Heart right ventricle (tissue), 16 donors: Measurements from ENCODE around the gene MUC2. TPM values are rescaled to one million over a fixed set of nuclear protein-coding genes. Genes with fewer than 3 reads are reported as not detected.

ENCODE experiments used
- ATAC-seq, 8 donors: fragments of 200-7000 bp; cut with Tn5 transposase; one replicate each; pipeline ENCODE4 v1.9.1; 2020; ENCODE audit warnings: mild to moderate bottlenecking in 8 of 8, moderate library complexity in 8 of 8, moderate number of reproducible peaks in 1 of 8
- DNase-seq, 2 donors: peaks; one replicate each; pipeline ENCODE4 v3.0.0-alpha.2; 2020
- H3K27ac ChIP-seq, 10 donors: fragments of 200-600 bp; sonication (generic) in 2 of 10; one replicate each; pipeline versions ENCODE4 v1.5.0 to v1.8.0; 2020 to 2022; ENCODE audit warnings: mild to moderate bottlenecking in 3 of 10
- H3K27me3 ChIP-seq, 7 donors: fragments of 200-600 bp; one replicate each; pipeline ENCODE4 v1.8.0; 2021 to 2022; ENCODE audit warnings: mild to moderate bottlenecking in 2 of 7
- H3K36me3 ChIP-seq, 9 donors: fragments of 200-600 bp; sonication (generic) in 1 of 9; one replicate each; pipeline versions ENCODE4 v1.5.0 to v1.8.0; 2020 to 2022; ENCODE audit warnings: mild to moderate bottlenecking in 2 of 9
- H3K4me1 ChIP-seq, 9 donors: fragments of 200-600 bp; sonication (generic) in 1 of 9; one replicate each; pipeline versions ENCODE4 v1.5.0 to v1.8.0; 2020 to 2022; ENCODE audit warnings: mild to moderate bottlenecking in 4 of 9
- H3K4me3 ChIP-seq, 10 donors: fragments of 200-600 bp; sonication (generic) in 2 of 10; one replicate each; pipeline versions ENCODE4 v1.5.0 to v1.8.0; 2020 to 2022; ENCODE audit warnings: mild to moderate bottlenecking in 7 of 10, moderate library complexity in 2 of 10
- H3K9me3 ChIP-seq, 11 donors: fragments of 200-600 bp in 10 of 11; sonication (generic) in 2 of 11; one replicate each; pipeline versions ENCODE4 v1.5.0 to v1.8.0; 2013 to 2022; ENCODE audit warnings: mild to moderate bottlenecking in 2 of 11, control low read depth in 1 of 11, moderate library complexity in 1 of 11
- WGBS, 2 donors: extraction: QIAGEN DNeasy Blood & Tissue Kit; methylation state at CpG; one replicate each; pipeline ENCODE4 v1.1.7; 2013; ENCODE audit warnings: inconsistent platforms in 1 of 2; 5-methylcytosine and 5-hydroxymethylcytosine counted together
- intact Hi-C, 10 donors: fragments of 100-400 bp; cut with DNase I; formaldehyde crosslinking; loops; one replicate each; pipeline versions ENCODE4 v1.11.1 to v1.14.2; 2022
- polyA plus RNA-seq, 2 donors: library from polyadenylated mRNA; stranded (reverse); fragments of 200-250 nt; gene quantifications; one replicate each; pipeline ENCODE4 v1.2.3, GENCODE V29; 2013
- total RNA-seq, 10 donors: library from RNA; stranded (reverse); fragmentation: NEBNext Ultra II Directional in 3 of 10; extraction: Animal tissue kit (Norgen Biotek cat#: 25700) in 3 of 10; gene quantifications; one replicate each; pipeline versions ENCODE4 v1.2.1 to v1.2.4, GENCODE V29; 2021 to 2023
- TF ChIP-seq, protein P1 (sequence below), 9 donors: fragments of 200-600 bp; sonication (generic) in 2 of 9; IDR thresholded peaks; one replicate each; pipeline versions ENCODE4 v1.5.0 to v1.8.0; 2021 to 2022; ENCODE audit warnings: antibody characterized with exemption in 9 of 9, mild to moderate bottlenecking in 5 of 9, moderate library complexity in 1 of 9
- donor health status: Arrhythmogenic right ventricular cardiomyopathy.
- donor health status: ischemic (EF 13 %, LVEDD 7.1; RV severe dilation, severe dysfunction).
- donor health status: healthy with polysubstance abuse.
- donor health status: DM: no; HTN: yes; CAD: no.
- donor health status: DM: no; HTN: no; CAD: no.
- donor health status: ischemic (EF 25% LVEDD 6.9; RV normal size, moderate dysfunction).
- donor health status: ischemic (EF 25% LVEDD 5.7; RV mildly dilated, moderate dysfunction).
- donor health status: healthy.
- donor health status: DM: yes; HTN: yes; CAD: no.
- donor health status: Ischemic cardiomyopathy.
- donor health status: ischemic (EF 35%, LVEDD 5.7; RV mildly dilated, moderate dysfunction).
- donor health status: nonischemic (EF 11% LVEDD 7.7; RV severe dilation, severe dysfunction).
- donor health status: DM: yes; HTN: yes; CAD: no.
- donor health status: PGD.
- donor health status: ischemic (EF 29% LVEDD 5.4; RV normal size, mild dysfunction).
- donor health status: nonischemic (EF 23%, LVEDD 6.1; RV moderate dilation, normal function).

Gene MUC2
- total and polyA plus RNA-seq, 12 donors: 0.03 TPM; not detected in 11

GRCh38 chr11:1091332-1092083, 16.8 kb downstream of the MUC2 start:
- no peaks in the 10 kb centered on the region for H3K36me3 ChIP-seq
- intact Hi-C loops: no loop called here
- H3K4me1 ChIP-seq: no peaks in the 10 kb centered on the region
- TF ChIP-seq, protein P1, sequence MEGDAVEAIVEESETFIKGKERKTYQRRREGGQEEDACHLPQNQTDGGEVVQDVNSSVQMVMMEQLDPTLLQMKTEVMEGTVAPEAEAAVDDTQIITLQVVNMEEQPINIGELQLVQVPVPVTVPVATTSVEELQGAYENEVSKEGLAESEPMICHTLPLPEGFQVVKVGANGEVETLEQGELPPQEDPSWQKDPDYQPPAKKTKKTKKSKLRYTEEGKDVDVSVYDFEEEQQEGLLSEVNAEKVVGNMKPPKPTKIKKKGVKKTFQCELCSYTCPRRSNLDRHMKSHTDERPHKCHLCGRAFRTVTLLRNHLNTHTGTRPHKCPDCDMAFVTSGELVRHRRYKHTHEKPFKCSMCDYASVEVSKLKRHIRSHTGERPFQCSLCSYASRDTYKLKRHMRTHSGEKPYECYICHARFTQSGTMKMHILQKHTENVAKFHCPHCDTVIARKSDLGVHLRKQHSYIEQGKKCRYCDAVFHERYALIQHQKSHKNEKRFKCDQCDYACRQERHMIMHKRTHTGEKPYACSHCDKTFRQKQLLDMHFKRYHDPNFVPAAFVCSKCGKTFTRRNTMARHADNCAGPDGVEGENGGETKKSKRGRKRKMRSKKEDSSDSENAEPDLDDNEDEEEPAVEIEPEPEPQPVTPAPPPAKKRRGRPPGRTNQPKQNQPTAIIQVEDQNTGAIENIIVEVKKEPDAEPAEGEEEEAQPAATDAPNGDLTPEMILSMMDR (IDR thresholded peaks at IDR 0.05): no peak
- DNase-seq (no peak), ATAC-seq (no peak)
- H3K9me3 ChIP-seq: no peaks in the 10 kb centered on the region
- H3K27ac ChIP-seq: no peak overlapping the region
- peaks cover 0 to under 1% (median 0%) of the 10 kb centered on the region in 7 donors for H3K27me3 ChIP-seq
- 86 to 89% methylated on average over 12 of the region's 12 CpGs for WGBS, 2 donors
- no peak overlapping the region for H3K4me3 ChIP-seq

DNA sequence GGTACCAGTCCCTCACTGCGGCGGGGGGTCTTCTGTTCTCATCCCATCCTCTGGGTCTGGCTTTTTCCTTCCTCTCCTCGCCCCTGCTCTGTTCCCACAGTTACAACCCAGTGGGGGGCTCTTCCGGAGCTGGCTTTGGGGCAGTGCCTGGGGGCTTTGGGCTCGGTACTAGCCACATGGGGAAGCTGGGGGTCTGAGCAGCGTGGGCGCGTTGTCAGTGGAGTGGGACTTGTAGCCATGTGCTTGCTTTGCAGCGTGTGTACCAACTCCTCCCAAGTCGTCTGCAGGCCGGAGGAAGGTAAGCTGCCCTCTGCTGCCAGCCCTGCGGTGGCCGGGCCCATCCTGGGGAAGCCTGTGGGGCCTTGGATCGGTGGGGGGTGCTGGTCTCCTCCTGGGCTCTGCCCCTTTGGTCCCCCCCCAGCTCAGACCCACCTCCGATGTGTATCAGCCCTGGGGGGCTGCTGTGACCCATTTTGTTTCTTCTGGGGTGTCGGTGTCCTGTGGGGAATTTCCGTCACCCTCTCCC, 17.5 kb downstream of the MUC2 start:
- Histone ChIP-seq H3K4me1 (no peaks in the 10 kb centered on the region), H3K36me3 (no peaks in the 10 kb centered on the region), H3K9me3 (no peaks in the 10 kb centered on the region), H3K27ac (no peak overlapping the region), H3K27me3 (no peaks in the 10 kb centered on the region), H3K4me3 (no peak overlapping the region)
- TF ChIP-seq, protein P1 (IDR thresholded peaks at IDR 0.05): no peak
- ATAC-seq (no peak), DNase-seq (peak in 1 of 2 donors; percentile 1)
- intact Hi-C loops: no loop called here
- 71 to 72% methylated on average over 17 of the region's 17 CpGs for WGBS, 2 donors

- WGBS, 2 donors: 86 to 88% methylated on average over 6 to 7 of the region's 7 CpGs
- TF ChIP-seq, protein P1 (IDR thresholded peaks at IDR 0.05): no peak
- H3K4me3 ChIP-seq: no peak overlapping the region
- H3K36me3 ChIP-seq: no peaks in the 10 kb centered on the region
- intact Hi-C loops: no loop called here
- ATAC-seq (no peak), DNase-seq (peak in 1 of 2 donors; percentile 3)
- H3K9me3 ChIP-seq: no peaks in the 10 kb centered on the region
- H3K27me3 ChIP-seq: no peaks in the 10 kb centered on the region
- no peak overlapping the region for H3K27ac ChIP-seq
- H3K4me1 ChIP-seq: no peaks in the 10 kb centered on the region
These were observed 18.2 kb downstream of the MUC2 start for GRCh38 chr11:1092919-1093318.

- Histone ChIP-seq H3K4me3 (no peak overlapping the region), H3K4me1 (no peaks in the 10 kb centered on the region), H3K9me3 (no peaks in the 10 kb centered on the region), H3K27me3 (no peaks in the 10 kb centered on the region), H3K27ac (no peak overlapping the region), H3K36me3 (no peaks in the 10 kb centered on the region)
- no peak for DNase-seq
- WGBS, 2 donors: 92 to 96% methylated on average over 32 of the region's 32 CpGs
- intact Hi-C loops: no loop called here
- TF ChIP-seq, protein P1 (IDR thresholded peaks at IDR 0.05): no peak
- ATAC-seq: no peak
These were observed 25.1 kb downstream of the MUC2 start for GRCh38 chr11:1099519-1100355.
